Measurements from ENCODE around the gene GIPC1.
"Not testable (repeated sequence)": the region's sequence is repeated elsewhere in the genome, so short reads cannot be mapped to it uniquely, and the experiment has no call there.

Gene GIPC1

GRCh38 chr19:14470031-14470876 lies 25.7 kb downstream of the GIPC1 start:
- no peak for DNase-seq

DNA sequence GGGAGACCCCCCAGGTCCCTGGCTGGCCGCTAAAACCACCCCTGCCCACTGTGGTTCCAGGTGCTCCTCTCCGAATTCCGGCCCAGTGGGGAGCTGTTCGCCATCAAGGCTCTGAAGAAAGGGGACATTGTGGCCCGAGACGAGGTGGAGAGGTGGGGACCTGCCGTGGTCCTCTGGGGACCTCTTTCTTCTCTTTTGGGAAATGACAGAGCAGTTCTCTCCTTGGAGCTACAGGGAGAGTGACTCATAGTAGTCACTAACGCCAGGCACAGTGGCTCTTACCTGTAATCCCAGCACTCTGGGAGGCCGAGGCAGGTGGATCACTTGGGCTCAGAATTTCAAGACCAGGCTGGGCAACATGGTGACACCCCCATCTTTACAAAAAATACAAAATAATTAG lies 28.1 kb downstream of the GIPC1 start:
- DNase-seq = no peak

GRCh38 chr19:14467391-14467790 lies 28.5 kb downstream of the GIPC1 start:
- DNase-seq = no peak

DNA sequence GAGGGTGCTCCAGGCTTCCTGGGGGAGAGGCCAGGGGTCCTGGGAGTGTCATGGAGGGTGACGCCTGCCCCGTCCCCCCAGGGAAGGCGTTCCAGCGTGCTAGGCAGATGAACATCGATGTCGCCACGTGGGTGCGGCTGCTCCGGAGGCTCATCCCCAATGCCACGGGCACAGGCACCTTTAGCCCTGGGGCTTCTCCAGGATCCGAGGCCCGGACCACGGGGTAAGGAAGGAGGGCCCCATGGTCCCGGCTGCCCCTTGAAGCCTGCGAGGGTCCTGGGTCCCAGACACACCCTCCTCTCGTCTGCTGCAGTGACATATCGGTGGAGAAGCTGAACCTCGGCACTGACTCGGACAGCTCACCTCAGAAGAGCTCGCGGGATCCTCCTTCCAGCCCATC lies 32.2 kb downstream of the GIPC1 start:
- DNase-seq = no peak

GRCh38 chr19:14462401-14462800 lies 33.5 kb downstream of the GIPC1 start:
- DNase-seq = not testable (repeated sequence)

GRCh38 chr19:14460935-14461334 lies 35.0 kb downstream of the GIPC1 start:
- no peak for DNase-seq

- peak in 1 of 5 donors; percentile 45 for DNase-seq
Observed at GRCh38 chr19:14459703-14460102, 36.2 kb downstream of the GIPC1 start.

DNA sequence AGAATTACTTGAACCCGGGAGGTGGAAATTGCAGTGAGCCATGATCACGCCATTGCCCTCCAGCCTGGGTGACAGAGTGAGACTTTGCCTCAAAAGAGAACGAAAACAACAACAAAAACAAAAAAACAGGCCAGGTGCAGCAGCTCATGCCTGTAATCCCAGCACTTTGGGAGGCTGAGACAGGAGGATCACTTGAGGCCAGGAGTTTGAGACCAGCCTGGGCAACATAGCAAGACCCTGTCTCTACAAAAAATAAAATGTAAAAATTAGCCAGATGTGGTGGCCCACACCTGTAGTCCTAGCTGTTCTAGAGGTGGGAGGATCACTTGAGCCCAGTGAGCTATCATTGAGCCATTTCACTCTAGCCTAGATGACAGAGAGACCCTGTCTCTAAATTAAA lies 43.6 kb downstream of the GIPC1 start:
- not testable (repeated sequence) for DNase-seq

GRCh38 chr19:14450876-14451275 lies 45.1 kb downstream of the GIPC1 start:
- no peak for DNase-seq

GRCh38 chr19:14450168-14450874 lies 45.6 kb downstream of the GIPC1 start:
- DNase-seq = peak in 4 of 5 donors; percentile 48 to 60 (median 54)

DNA sequence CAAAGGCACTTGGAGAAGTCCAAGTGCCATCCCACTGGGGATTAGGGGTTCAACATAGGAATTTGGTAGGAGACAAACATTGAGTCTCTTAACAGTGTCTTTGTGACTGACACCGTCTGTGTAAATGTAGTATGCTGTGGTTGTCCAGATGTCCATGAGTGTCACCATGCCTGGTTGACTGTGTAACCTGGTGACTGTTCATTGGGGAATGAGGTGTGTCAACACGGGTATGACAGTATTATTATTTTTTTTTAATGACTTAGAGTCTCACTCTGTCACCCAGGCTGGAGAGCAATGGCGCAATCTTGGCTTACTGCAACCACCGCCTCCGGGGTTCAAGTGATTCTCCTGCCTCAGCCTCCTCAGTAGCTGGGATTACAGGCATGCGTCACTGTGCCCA lies 46.6 kb downstream of the GIPC1 start:
- no peak for DNase-seq

DNA sequence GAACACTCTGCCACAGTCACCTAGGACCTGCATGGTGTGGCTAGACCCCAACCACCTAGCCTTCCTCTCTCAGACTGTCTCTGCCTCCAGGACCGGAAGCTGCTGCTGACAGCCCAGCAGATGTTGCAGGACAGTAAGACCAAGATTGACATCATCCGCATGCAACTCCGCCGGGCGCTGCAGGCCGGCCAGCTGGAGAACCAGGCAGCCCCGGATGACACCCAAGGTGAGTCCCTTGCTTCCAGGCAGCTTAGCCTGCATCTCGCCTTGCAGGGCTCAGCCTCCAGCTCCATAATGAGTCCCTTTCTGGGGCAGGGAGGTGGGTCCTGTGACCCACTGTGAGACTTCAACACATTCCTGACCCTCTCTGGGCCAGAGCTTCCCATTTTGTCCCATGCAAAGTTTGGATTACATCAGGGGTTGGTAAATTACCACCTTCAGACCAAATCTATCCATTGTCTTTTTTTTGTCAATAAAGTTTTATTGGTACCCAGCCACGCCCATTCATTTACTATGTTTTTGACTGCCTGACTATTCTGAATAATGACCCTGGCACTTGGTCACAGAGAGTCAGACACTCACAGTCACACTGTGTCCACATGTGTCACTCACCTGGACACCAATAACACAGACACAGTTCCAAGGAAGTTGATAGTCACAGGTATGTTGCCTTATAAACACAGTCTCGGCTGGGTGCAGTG lies 49.4 kb downstream of the GIPC1 start:
- DNase-seq = no peak

DNA sequence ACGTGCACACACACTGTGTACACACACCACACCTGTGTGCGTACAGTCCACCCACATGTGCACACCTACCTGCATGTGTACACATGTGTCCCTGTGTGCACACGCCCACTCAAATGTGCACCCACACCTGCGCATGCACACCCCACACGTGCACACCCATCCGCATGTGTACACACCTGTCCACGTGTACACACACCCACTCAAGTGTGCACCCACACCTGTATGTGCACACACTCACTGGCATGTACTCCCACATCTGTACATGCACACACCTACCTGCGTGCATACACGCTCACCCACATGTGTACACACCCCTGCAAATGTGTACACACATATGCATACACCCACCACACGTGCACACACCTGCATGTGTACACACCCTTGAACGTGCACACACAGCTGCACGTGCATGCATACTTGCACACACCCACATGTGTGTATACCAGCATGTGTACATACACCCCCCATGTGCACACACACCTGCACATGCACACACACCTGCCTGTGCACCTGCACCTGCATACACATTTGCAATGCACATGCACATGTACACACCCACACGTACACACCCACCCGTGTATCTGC lies 52.2 kb downstream of the GIPC1 start:
- no peak for DNase-seq

DNA sequence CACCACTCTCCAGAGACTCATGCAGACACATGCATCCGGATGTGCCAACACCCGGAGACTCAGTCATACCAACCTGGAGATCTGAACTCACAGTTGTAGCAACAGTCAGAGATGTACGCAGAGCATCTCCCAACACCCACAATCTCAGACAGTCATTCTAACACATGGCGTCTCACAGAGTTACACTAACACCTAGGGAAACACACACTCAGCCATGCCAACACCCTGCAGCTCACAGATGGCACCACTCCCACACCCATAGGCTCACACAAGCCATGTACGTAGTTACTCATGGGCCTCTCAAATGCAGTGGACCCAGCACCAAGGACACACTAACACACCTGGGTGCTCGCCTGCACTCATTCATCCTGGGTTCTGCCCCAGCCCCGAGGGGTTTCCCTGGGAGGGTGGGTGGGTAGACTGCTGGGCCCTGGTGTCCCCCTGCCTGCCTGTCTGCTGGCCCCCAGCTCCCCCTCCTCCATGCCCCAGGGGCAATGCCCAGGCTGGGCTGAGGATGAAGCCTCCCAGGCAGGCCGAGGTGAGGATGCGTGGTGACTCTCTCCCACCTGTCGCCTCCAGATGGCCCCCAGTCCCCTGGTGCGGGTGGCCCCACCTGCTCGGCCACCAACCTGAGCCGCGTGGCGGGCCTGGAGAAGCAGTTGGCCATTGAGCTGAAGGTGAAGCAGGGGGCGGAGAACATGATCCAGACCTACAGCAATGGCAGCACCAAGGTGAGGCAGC lies 52.9 kb downstream of the GIPC1 start:
- DNase-seq = no peak

DNA sequence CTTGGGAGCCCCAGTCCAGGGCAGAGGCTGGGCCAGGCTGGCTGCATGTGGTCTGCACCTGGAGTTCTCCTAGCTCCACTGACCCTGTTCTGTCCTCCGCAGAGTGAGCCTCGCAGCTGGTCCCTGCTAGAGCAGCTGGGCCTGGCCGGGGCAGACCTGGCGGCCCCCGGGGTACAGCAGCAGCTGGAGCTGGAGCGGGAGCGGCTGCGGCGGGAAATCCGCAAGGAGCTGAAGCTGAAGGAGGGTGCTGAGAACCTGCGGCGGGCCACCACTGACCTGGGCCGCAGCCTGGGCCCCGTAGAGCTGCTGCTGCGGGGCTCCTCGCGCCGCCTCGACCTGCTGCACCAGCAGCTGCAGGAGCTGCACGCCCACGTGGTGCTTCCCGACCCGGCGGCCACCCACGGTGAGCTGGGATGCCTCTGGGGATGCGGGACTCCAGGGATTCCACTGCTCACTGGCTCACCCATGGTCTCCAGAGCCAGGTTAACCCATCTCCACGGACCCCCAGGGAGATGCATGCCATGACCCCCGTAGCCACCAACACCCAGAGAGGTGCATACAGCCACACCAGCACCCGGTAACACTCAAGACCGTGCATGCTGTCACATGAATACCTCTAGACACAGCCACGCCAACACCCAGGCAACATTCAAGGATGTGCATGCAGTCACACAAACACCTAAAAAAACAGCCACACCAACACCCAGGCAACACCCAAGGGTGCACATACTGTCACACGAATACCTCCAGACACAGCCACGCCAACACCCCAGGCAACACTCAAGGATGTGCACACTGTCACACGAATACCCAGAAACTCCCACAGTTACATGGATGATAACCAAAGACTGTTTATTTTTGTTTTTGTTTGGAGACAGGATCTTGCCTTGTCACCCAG lies 54.6 kb downstream of the GIPC1 start:
- no peak for DNase-seq

- peak; percentile 52 to 85 (median 66) for DNase-seq
Observed at GRCh38 chr19:14440049-14440448, 55.9 kb downstream of the GIPC1 start.

GRCh38 chr19:14439014-14439413 lies 56.9 kb downstream of the GIPC1 start:
- no peak for DNase-seq

DNA sequence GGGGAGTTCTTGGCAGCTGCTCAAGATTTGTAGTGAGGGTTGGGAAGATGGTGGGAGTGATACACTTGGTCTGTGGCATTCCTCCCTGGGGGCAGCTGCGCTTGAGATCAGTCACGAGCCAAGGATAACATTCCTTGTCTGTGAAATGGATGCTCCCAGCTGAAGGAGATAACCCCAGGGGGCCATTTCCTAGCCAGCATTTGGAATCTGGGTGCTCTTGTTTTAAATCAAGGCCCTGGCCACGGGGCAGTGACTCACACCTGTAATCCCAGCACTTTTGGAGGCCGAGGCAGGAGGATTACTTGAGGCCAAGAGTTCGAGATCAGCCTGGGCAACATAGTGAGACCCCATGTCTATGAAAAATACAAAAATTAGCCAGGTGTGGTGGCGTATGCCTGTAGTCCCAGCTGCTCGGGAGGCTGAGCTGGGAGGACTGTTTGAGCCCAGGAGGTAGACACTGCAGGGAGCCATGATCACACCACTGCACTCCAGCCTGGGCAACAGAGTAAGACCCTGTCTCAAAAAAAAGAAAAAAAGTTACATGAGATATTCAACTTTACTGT lies 58.3 kb downstream of the GIPC1 start:
- no peak for DNase-seq

DNA sequence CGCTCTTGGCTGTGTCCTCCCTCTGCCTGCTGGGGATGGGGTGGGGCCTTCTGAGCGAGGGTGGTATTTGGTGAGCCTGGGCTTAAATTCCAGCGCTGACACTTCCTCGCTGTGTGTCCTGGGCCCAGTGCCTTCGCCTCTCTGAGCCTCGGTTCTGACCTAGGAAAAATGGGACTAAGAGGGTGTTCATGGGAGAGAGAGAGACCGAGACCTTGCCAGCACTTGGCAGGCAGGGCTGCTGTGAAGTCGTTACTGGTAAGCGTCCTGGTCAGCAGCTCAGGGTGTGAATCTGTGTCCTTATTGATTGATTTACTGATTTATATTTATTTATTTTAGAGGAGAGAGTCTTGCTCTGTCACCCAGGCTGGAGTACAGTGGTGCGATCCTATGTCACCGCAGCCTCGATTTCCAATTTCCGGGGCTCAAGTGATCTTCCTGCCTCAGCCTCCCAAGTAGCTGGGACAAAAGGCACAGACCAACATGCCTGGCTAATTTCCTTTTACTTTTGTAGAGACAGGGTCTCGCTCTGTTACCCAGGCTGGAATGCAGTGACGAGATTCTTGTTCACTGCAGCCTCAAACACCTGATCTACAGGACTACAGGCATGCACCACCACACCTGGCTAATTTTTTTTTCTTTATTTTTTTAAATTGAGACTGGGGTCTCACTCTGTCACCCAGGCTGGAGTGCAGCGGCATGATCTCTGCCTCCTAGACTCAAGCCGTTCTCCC lies 60.4 kb downstream of the GIPC1 start:
- DNase-seq = no peak
